GM12872 (cell line): ENCODE results near the gene FXR2.

Experiments
- CTCF ChIP-seq: IDR thresholded peaks from 3 replicates; pipeline ENCODE4 v1.5.1; 2011; ENCODE audit warnings: low read depth, mild to moderate bottlenecking, low read length, moderate library complexity; ENCODE audit not compliant: insufficient read depth

Gene FXR2

GRCh38 chr17:7548585-7549400, 65.9 kb downstream of the FXR2 start, which contains the start of gene TNFSF12:
Gene TNFSF12, plus strand, starts transcription at chr17:7549058. Its CDS starts 96 bp downstream, at chr17:7549154.
- peak; percentile 15; the same call in 1 of the 3 replicates for TF ChIP-seq CTCF

GRCh38 chr17:7544911-7545310, 69.8 kb downstream of the FXR2 start:
- no peak for TF ChIP-seq CTCF
